Transverse colon (tissue), 4 donors: ENCODE measurements around the gene CUL7. TPM values are rescaled to one million over a fixed set of nuclear protein-coding genes. Genes with fewer than 3 reads are reported as not detected.
"Not testable (repeated sequence)": the region's sequence is repeated elsewhere in the genome, so short reads cannot be mapped to it uniquely, and the experiment has no call there.

Source experiments
- DNase-seq: peaks from one replicate; pipeline ENCODE4 v3.0.0-alpha.2; 2019
- H3K27ac ChIP-seq, 4 donors: fragments of 200-600 bp; sonication (generic); 2 replicates each; pipeline ENCODE4 v1.5.1; 2016 to 2018; ENCODE audit warnings: inconsistent platforms in 4 of 4
- H3K27me3 ChIP-seq: fragments of 200-600 bp; sonication (generic); 2 replicates; pipeline ENCODE4 v1.5.1; 2017; ENCODE audit warnings: inconsistent platforms
- H3K36me3 ChIP-seq, 4 donors: fragments of 200-600 bp; sonication (generic); 2 replicates each; pipeline ENCODE4 v1.5.1; 2017 to 2019; ENCODE audit warnings: inconsistent platforms in 4 of 4
- H3K4me1 ChIP-seq, 4 donors: fragments of 200-600 bp; sonication (generic); 2 replicates each; pipeline ENCODE4 v1.5.1; 2017 to 2020; ENCODE audit warnings: inconsistent platforms in 4 of 4
- H3K4me3 ChIP-seq, 4 donors: fragments of 200-600 bp; sonication (generic); 1 replicate in 1 of 4; 2 replicates in 3 of 4; pipeline versions ENCODE4 v1.5.1 to v1.6.1; 2017 to 2019; ENCODE audit warnings: inconsistent platforms in 4 of 4
- H3K9me3 ChIP-seq, 2 donors: fragments of 200-600 bp; sonication (generic); 2 replicates each; pipeline ENCODE4 v1.5.1; 2017 to 2019; ENCODE audit warnings: inconsistent platforms in 2 of 2
- CTCF ChIP-seq, 5 experiments: fragments of 200-600 bp in 3 of 5; fragments of 450-650 bp in 2 of 5; sonication (generic) in 3 of 5; IDR thresholded peaks; 1 replicate in 2 of 5; 2 replicates in 3 of 5; pipeline ENCODE4 v1.5.1; 2016 to 2017; ENCODE audit warnings: antibody characterized with exemption in 5 of 5, inconsistent platforms in 3 of 5, mild to moderate bottlenecking in 2 of 5, moderate library complexity in 1 of 5
- EP300 ChIP-seq: sonication (generic); formaldehyde crosslinking; IDR thresholded peaks from one replicate; pipeline ENCODE4 v1.6.1; 2017; ENCODE audit warnings: antibody characterized with exemption, low read depth
- POLR2A ChIP-seq: fragments of 450-650 bp; IDR thresholded peaks from one replicate; pipeline ENCODE4 v1.6.1; 2016; ENCODE audit warnings: antibody characterized with exemption, mild to moderate bottlenecking, moderate library complexity
- POLR2AphosphoS5 ChIP-seq, 3 donors: sonication (generic); formaldehyde crosslinking; IDR thresholded peaks; one replicate each; pipeline ENCODE4 v1.6.1; 2016; ENCODE audit warnings: antibody characterized with exemption in 3 of 3
- WGBS, 2 donors: methylation state at CpG; one replicate each; pipeline ENCODE4 v1.1.5; 2018; ENCODE audit warnings: low coverage in 1 of 2; 5-methylcytosine and 5-hydroxymethylcytosine counted together
- in situ Hi-C, 4 donors: fragments of 200-750 bp; cut with MboI; loops; one replicate each; pipeline versions ENCODE4 v1.15.0 to v1.15.1; 2017; ENCODE audit warnings: low sequenced_read_pairs in 3 of 4, low pct_ligation_motif_present in 1 of 4, low pct_unique_long_range_greater_than_20kb in 1 of 4
- intact Hi-C: fragments of 100-400 bp; cut with DNase I; formaldehyde crosslinking; loops from one replicate; pipeline ENCODE4 v1.15.1; 2023; ENCODE audit warnings: low total_unique reads
- total RNA-seq, 4 donors: library from RNA; depleted of rRNA; stranded (reverse); fragments of >200 nt; gene quantifications; one replicate each; pipeline ENCODE4 v1.1.0, GENCODE V29; 2016

The CUL7 gene
- total RNA-seq, 4 donors from 2014 or later: 13.0 to 29.3 (median 15.7) TPM

DNA sequence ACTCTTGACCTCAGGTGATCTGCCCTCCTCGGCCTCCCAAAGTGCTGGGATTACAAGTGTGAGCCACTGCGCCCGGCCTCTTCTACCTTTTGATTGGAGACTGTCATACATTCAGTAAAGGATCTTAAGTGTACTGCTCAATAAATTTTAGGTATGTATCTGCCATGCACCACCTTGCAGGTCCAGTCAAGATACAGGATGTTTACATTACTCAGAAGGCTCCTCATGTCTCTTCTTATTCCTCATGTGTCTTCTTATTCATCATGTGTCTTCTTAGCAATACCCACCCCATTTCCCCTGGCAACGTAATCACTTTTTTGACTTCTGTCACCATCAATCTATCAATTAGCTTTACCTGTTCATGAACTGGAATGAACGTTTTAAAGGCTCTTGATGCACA, 47.8 kb downstream of the CUL7 start:
- no peaks in the 10 kb centered on the region for H3K4me1 ChIP-seq
- peaks cover 0 to 8% (median 3%) of the 10 kb centered on the region in 4 donors for H3K36me3 ChIP-seq
- DNase-seq: no peak
- no peak overlapping the region for H3K27ac ChIP-seq
- WGBS, 2 donors: 88 to 100% methylated on average over 1 to 5 of the region's 5 CpGs
- in situ Hi-C loops: no loop called here
- intact Hi-C loops: no loop called here
- no peak overlapping the region for H3K4me3 ChIP-seq
- H3K9me3 ChIP-seq: no peaks in the 10 kb centered on the region
- TF ChIP-seq CTCF (IDR thresholded peaks at IDR 0.05) (no peak), POLR2AphosphoS5 (IDR thresholded peaks at IDR 0.05) (no peak), POLR2A (no peak), EP300 (no peak)
- no peaks in the 10 kb centered on the region for H3K27me3 ChIP-seq

DNA sequence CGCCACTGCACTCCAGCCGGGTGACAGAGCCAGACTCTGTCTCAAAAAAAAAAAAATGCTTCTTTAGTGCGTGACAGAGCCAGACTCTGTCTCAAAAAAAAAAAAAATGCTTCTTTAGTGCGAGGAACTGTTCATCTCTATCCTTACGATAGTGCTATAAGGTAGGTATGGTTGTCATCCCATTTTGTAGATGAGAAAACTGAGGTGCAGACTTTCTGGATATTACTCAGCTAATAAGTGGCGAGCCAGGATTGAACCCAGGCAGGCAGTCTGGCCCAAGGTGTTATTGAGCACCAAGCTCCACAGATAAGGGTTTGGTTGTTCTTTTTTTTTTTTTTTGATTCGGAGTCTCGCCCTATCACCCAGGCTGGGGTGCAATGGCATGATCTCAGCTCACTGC, 51.8 kb downstream of the CUL7 start:
- peaks cover 0 to 2% (median 0%) of the 10 kb centered on the region in 4 donors for H3K4me1 ChIP-seq
- intact Hi-C loops (no loop called here), in situ Hi-C loops (no loop called here)
- 96 to 100% methylated on average over 3 to 8 of the region's 8 CpGs for WGBS, 2 donors
- no peaks in the 10 kb centered on the region for H3K36me3 ChIP-seq
- H3K9me3 ChIP-seq: no peaks in the 10 kb centered on the region
- no peaks in the 10 kb centered on the region for H3K27me3 ChIP-seq
- no peak overlapping the region for H3K4me3 ChIP-seq
- no peak for DNase-seq
- no peak overlapping the region for H3K27ac ChIP-seq
- no peak for TF ChIP-seq EP300
- TF ChIP-seq POLR2AphosphoS5 (IDR thresholded peaks at IDR 0.05): no peak
- no peak for TF ChIP-seq CTCF (IDR thresholded peaks at IDR 0.05)
- TF ChIP-seq POLR2A: no peak

DNA sequence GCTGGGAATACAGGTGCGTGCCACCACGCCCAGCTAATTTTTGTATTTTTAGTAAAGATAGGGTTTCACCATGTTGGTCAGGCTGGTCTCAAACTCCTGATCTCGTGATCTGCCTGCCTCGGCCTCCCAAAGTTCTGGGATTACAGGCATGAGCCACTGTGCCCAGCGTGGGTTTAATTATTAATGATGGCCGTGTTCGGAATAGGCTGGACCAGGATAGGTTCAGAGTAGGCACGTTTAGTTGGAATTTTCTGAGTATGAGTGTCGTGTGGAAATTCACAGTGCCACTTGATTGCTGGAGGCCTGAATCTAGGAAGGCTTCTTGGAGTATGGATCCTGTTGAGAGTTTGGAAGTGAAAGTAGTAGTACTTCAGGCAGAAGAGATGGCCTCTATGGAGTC, 55.4 kb downstream of the CUL7 start:
- H3K27me3 ChIP-seq, H3K4me3 ChIP-seq, intact Hi-C loops, H3K36me3 ChIP-seq, in situ Hi-C loops, H3K27ac ChIP-seq, DNase-seq, H3K9me3 ChIP-seq: not testable (repeated sequence)
- WGBS, 2 donors: 95 to 100% methylated on average over 3 to 9 of the region's 9 CpGs
- H3K4me1 ChIP-seq: peaks cover 0 to 11% (median 3%) of the 10 kb centered on the region in 4 donors

- peaks cover 0 to 11% (median 3%) of the 10 kb centered on the region in 4 donors for H3K4me1 ChIP-seq
- no peaks in the 10 kb centered on the region for H3K9me3 ChIP-seq
- in situ Hi-C loops (no loop called here), intact Hi-C loops (no loop called here)
- TF ChIP-seq POLR2AphosphoS5 (IDR thresholded peaks at IDR 0.05) (peak in 1 of 3 donors; percentile 20), CTCF (IDR thresholded peaks at IDR 0.05) (no peak)
- H3K27me3 ChIP-seq: no peaks in the 10 kb centered on the region
- no peak overlapping the region for H3K27ac ChIP-seq
- no peak overlapping the region for H3K4me3 ChIP-seq
- H3K36me3 ChIP-seq: no peaks in the 10 kb centered on the region
- no peak for DNase-seq
These were observed 57.1 kb downstream of the CUL7 start for GRCh38 chr6:42996513-42996912.

- TF ChIP-seq POLR2AphosphoS5 (IDR thresholded peaks at IDR 0.05) (no peak), POLR2A (no peak), CTCF (IDR thresholded peaks at IDR 0.05) (no peak), EP300 (no peak)
- Histone ChIP-seq H3K4me3 (no peak overlapping the region), H3K36me3 (peaks cover 0 to 3% (median 0%) of the 10 kb centered on the region in 4 donors), H3K27ac (no peak overlapping the region), H3K27me3 (no peaks in the 10 kb centered on the region), H3K4me1 (peaks cover 0 to 26% (median 12%) of the 10 kb centered on the region in 4 donors), H3K9me3 (no peaks in the 10 kb centered on the region)
- intact Hi-C loops (no loop called here), in situ Hi-C loops (no loop called here)
- 81 to 89% methylated on average over 2 of the region's 2 CpGs for WGBS, 2 donors
- DNase-seq: no peak
These were observed 60.2 kb downstream of the CUL7 start for GRCh38 chr6:42993445-42993844.
